ENCODE data around the gene MYCBPAP.

MYCBPAP gene

GRCh38 chr17:50568659-50569058 is 60.4 kb downstream of the MYCBPAP start:
- TF ChIP-seq CTCF (conservative IDR thresholded peaks at IDR 0.05; ENCODE audit: control insufficient read depth, insufficient read depth, low read depth, low read length) = no peak
- DNase-seq (ENCODE audit: low read depth) = no peak
- H3K4me3 ChIP-seq (ENCODE audit: control insufficient read depth, low read depth, low read length) = no peak overlapping the region

- DNase-seq (ENCODE audit: low read depth) = no peak
- TF ChIP-seq CTCF (conservative IDR thresholded peaks at IDR 0.05; ENCODE audit: control insufficient read depth, insufficient read depth, low read depth, low read length) = no peak
- no peak overlapping the region for H3K4me3 ChIP-seq (ENCODE audit: control insufficient read depth, low read depth, low read length)
These were observed 61.4 kb downstream of the MYCBPAP start for GRCh38 chr17:50569592-50569991.

- no peak overlapping the region for H3K4me3 ChIP-seq (ENCODE audit: control insufficient read depth, low read depth, low read length)
- TF ChIP-seq CTCF (conservative IDR thresholded peaks at IDR 0.05; ENCODE audit: control insufficient read depth, insufficient read depth, low read depth, low read length) = no peak
- DNase-seq (ENCODE audit: low read depth) = no peak
These were observed 61.8 kb downstream of the MYCBPAP start for GRCh38 chr17:50570032-50570431.

- DNase-seq (ENCODE audit: low read depth) = no peak
- no peak for TF ChIP-seq CTCF (conservative IDR thresholded peaks at IDR 0.05; ENCODE audit: control insufficient read depth, insufficient read depth, low read depth, low read length)
- H3K4me3 ChIP-seq (ENCODE audit: control insufficient read depth, low read depth, low read length) = no peak overlapping the region
These were observed 62.3 kb downstream of the MYCBPAP start for GRCh38 chr17:50570528-50570927.

- H3K4me3 ChIP-seq (ENCODE audit: control insufficient read depth, low read depth, low read length) = no peak overlapping the region
- no peak for DNase-seq (ENCODE audit: low read depth)
- no peak for TF ChIP-seq CTCF (conservative IDR thresholded peaks at IDR 0.05; ENCODE audit: control insufficient read depth, insufficient read depth, low read depth, low read length)
These were observed 63.4 kb downstream of the MYCBPAP start for GRCh38 chr17:50571681-50572080.

GRCh38 chr17:50572541-50572940 is 64.3 kb downstream of the MYCBPAP start:
- no peak for DNase-seq (ENCODE audit: low read depth)
- no peak overlapping the region for H3K4me3 ChIP-seq (ENCODE audit: control insufficient read depth, low read depth, low read length)
- no peak for TF ChIP-seq CTCF (conservative IDR thresholded peaks at IDR 0.05; ENCODE audit: control insufficient read depth, insufficient read depth, low read depth, low read length)

Measured in fibroblast of mammary gland (primary cell).